HG02571 (cell line): ENCODE data around the gene METTL14.

Source experiments
- ATAC-seq: cut with Tn5 transposase; IDR thresholded peaks from one replicate; pipeline ENCODE4 v1.9.1; 2021; ENCODE audit warnings: mild to moderate bottlenecking, moderate library complexity; ENCODE audit not compliant: unreplicated experiment

Gene METTL14

DNA sequence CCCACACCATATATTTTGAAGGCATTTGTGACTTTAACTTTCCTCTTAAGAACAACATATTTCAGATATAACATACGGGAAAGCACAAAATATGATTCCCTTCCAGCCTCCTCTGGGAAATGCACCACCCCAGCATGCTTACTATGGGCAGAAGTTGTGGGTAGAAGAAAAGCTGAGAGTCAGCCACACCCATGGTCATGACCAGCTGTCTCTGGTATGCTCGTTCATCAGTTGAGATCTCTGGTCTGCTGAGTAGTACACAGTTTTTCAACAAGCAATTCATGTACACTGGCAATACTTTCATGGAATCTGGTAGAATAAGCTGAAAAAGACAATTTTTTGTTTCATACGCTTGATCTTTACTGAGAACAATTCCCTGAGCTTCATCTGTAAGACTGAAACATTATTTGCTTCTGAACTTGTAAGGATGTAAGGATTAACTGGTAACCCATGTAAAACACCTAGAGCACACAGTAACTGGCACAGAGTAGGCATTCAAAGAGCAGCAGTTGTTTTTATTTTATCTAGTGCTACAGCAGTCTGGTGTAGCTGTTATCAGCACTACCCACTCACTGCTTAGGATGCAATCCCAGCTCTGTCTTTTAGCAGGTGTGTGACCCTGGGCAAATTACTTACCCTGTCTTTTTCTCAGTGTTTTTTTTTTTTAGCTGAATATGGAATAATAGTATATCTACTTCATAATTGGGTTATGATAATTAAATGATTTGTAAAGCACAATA, 47.6 kb downstream of the METTL14 start:
- no peak for ATAC-seq

DNA sequence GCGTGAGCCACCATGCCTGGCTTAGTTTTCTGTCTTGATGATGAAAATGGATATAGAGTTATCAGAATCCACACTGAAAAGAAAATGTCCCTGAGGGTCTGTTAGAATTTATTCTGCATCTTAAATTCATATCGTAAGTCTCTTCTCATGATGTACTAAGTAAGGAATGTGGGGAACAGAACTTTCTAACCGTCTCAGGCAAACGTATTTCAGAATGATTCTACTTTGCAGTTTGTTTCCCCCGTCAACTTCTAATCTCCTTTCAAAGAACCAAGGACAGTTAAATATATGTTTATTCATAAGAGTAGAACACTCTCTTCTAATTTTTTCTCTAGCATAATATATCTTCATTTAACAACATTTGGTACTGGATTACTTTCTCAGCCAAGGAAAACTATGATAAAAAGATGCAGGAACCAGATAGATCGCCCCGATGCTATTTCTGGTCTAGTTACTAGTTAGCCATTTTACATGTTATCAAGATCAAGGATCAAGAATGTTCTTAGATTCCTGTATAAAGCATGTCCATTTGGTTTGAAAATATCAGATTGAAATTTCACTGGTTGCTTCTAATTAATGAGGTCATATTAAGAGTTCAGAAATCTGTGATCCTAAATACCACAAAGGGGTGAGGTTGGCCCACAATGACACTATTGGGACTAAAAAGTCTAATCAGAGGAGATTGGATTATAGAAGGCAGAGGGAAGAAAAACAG, 49.5 kb downstream of the METTL14 start:
- no peak for ATAC-seq

DNA sequence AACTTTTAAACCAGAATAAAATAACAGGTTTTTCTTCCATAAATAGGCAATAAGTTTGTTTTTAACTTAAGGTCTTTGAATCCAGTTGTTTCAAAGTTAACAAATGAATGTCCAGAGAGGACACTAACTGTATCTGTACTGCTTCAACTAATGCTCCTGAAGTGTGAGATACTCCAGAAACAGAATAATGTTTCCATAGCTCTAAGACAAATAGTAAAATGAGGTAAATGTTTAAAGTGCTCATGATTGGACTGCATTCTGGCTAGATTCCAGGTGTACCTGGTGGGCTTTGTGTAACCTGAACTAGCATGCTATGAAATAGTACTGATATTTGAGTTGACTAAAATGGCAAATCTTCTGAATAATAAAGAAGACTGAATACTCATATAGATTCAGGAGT, 51.7 kb downstream of the METTL14 start:
- ATAC-seq, result no peak

DNA sequence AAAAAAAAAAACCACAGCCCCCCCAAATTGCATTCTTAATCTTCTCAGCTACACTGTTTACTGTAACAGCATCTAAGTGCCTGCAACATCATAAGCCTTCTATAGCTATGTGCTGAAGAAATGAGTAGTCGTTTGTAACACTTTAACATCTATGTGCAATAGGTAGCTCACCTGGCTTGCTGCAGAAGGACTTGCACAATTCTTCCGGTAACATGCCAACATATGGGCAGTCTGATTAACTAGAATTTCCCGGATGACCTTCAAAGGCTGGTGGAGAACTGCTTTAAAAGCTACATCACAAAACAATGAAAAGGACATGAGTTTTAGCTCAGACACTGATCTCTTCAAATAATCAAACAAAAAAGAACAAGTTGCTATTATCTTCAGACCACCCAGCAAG, 52.9 kb downstream of the METTL14 start:
- no peak for ATAC-seq

DNA sequence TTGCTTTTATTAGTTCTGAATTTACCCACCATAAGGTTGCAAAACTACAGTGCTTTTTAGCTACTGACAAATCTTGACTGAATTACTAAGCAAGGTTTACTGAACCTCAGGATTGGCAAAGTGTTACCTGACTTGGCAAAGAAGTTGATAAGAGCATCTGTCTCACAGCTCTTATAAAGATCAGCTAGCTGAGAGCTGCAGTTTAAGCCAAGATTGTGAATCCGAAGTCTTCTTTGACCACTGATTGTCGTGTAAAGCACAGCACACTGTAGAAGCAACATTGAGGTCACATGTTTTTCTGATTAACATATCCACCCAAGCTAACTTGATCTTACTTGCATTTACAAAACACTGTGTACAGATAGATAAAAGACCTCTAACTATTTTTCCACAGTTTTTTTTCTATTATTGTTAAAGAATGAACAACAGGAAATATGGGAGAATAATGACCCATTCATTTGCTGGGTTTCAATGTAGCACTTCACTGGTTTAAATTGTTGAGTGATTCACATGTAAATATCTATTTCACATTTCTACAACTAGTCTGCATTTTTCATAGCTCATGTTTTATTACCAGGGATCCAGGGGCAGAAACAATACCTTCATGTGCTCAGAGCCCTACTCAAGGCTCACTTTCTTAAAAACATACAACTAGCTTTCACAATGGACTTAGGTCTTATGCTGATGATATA, 54.0 kb downstream of the METTL14 start:
- ATAC-seq, result no peak

DNA sequence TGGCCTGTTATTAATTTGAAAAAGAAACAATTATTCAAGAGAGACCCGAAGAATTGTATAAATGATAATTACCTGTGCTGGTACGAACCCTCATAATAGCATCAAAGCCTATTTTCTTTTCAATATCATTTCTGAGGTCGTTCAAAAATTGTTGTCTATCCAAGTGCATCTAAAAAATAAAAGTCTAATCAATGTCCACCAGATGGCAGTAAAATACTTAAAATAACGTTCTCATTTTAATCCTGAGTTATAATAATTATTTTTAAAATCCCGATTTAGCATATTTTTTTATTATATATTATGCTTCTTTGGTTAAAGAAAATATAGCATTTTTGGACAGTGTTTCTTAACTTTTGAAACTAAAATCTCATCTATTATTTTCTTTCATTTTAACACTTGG, 55.7 kb downstream of the METTL14 start:
- no peak for ATAC-seq

DNA sequence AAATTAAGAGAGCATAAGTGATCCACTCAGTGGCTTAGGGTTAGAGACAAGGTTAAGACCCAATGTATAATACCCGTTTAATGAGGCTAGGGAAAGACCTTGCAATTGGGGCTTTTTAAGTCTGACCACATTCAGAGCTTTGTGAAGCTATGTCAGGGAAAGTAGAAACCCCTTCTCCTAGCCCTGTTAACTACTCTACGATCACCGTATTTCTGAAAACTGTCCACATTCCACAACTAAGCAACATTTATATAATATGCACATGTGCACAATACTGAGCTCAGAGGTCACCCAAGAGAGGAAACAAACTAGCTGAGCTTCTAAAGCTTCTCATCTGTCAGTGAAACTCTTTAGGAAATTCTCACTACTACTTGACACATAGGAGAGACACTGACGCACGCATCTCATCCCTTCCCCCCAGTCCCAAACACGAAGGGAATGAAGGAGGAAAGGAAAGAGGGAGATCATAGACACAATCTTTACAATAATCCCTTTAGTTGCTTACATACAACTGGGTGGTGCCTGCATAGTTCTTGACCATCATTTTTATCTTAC, 56.2 kb downstream of the METTL14 start:
- no peak for ATAC-seq

DNA sequence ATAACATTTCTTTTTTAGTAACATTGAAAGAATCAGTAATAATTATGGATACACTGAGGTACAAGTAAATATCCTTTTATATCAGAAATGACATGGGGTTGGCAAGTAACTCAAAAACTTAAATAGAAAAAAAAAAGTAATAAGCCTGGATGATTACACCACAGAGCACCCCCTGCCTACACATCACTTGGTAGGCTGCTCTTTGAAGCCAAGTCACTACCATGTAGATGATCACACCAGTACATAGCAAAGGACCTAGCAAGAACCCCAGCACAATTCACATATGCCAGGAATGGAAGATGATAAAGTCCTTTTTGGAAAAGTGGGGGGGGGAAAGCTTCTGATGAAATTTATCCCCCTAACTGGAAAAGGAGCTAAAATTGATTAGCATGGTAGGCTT, 56.9 kb downstream of the METTL14 start:
- no peak for ATAC-seq

DNA sequence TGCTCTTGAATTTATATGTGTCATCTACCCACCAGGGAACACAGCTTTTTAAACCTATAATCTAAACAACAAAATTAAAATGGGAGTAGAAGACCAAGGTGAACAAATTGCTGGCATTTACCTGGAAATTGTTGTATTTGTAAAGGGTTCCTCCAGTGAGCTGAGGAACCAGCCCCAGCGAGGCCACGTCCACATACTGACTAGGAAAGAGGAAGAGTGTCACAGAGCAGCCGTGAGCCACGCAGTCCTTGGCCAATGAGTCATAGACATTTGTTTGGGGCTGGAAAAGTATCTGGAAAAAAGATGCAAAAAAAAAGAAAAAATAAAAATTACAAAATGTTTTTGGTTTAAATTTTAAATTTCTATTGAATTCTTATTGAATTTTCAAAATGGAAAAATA, 58.7 kb downstream of the METTL14 start:
- ATAC-seq, result no peak

DNA sequence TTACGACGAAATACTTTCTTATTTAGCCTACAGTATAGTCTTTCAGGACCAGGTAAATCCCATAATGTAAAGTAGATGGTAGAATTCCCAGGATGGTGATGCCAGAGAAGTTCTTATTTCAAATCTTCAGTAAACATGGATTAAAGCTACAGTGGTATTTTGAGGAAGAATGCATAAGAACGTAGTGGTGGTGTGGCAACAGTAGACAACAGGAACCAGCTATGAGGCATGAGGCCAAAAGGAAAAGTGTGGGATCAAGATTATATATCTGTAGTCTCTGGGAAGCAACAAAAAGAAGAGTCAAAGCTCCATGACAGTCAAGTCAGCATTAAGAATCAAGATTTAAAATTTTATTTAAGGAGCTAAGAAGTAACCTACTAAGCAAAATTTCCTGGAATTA, 60.2 kb downstream of the METTL14 start:
- ATAC-seq, result no peak

DNA sequence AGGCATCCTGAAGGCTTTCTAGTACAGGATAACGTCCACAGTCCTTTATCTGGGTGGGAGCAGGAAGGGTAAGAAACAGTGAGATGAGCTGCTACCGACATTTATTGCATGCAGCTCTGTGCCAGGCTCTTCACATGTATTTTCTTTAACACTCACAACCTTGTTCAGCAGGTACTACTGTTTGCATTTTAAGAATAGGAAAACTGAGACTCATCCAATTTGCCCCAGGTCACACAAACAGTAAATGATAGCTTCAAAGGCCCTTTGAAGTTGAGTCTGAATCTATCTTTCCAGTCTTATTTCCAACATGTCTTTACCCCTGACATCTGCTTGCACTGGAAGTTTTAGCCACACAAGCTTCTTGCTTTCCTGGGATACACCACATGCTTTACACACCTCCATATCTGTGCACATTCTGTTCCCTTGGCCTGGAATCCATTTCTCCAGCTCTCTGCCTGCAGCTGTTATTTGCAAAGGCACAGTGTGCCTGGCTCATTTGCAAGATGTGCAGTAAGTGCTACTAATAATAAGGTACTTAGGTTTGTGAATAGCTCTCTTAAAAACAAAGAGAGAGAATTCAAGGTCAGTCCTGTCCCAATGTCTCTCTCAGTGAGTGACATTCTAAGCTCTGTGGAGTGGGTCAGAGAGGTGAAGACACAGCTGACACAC, 61.2 kb downstream of the METTL14 start:
- ATAC-seq, result no peak

DNA sequence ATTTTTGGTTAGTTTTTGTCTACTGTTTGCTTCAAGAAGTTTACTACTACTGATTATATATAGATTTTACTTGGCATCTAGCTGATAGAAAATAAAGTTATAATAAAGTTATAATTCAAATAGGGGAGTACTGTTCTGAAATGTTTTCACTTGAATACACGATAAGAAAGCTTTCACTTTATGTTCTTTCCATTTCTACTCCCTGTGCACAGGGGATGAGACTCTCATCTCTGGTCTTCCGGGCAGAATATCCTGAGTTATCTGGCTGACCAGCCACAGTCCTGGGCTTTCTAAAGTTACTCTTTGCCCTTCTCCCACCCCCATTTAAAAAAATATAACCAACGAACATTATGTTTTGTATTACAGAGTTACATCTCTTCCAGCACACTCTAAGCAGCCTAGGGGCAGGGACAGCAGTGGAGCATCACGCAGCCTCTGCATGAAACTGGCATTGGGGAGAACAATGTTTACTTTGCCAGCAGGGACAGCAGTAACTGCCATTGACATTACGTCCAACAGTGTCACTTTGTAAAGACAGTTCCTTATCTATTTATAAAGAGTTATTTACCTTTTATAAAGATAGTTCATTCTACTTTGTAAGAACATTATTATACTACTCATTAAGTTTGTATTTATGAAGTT, 64.3 kb downstream of the METTL14 start:
- ATAC-seq, result no peak

DNA sequence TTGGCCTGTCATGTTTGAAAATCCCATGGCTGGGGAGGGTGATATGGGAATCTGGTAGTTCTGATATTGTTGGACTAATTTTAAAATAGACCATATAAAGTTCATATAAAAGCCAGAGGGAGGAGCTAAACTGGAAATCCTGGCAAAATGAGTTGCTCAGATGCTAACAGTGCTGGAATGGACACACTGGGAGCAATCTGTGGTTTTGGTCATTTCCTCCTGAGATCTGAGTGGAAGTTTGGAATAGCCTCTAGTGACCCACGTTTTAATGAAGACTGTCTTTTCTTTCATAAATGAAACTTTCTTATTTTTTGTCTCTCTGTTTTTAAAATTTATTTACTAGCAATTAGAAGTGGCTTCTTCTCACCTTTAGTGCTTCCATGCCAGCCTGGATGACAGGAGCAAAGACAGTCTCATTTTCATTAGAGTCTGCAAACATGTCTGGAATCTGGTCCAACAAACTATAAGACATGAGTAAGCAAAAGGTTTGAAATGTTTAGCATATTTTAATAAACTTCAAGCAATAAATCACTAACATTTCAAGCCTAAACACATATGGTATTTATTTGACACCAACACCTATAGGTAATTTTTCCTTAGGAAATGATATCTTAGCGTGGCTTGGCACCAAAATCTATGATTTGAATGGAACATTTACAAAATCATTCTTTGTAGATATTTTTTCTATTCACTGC, 66.6 kb downstream of the METTL14 start:
- no peak for ATAC-seq

DNA sequence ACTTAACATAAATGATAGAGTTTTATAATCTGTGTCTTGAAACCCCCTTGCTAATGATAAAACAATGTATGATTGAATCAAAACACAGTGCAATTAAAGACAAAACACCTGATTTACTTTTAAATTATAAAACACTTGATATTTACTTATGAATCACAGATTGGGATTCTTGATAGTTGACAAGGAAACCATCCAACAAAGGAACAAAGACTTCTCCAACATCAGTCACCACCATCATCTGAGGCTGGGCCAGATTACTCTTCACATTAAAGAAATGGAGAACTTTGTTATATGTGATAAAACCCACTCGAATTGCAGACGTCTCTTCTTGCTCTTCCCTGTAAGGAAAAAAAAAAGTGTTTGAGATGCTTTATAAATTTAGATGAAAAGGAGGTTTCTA, 67.4 kb downstream of the METTL14 start:
- no peak for ATAC-seq

DNA sequence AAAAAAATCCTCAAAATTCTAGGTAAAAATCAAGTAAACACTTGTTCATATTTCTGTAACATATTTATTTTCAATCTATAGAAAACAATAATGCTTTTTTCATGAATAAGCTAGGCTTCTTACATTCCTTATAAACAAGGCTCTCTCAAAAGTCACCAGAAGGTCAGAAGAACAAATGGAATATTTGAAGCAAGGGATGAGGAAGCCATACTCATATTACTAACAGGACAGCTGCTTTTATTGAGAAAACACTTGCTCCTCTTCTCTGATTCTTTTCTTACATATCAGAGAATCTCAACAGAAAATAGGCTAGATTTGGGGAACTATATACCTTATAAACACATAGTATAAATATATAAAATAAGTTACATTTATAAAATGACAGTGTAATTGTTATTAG, 67.9 kb downstream of the METTL14 start:
- no peak for ATAC-seq

DNA sequence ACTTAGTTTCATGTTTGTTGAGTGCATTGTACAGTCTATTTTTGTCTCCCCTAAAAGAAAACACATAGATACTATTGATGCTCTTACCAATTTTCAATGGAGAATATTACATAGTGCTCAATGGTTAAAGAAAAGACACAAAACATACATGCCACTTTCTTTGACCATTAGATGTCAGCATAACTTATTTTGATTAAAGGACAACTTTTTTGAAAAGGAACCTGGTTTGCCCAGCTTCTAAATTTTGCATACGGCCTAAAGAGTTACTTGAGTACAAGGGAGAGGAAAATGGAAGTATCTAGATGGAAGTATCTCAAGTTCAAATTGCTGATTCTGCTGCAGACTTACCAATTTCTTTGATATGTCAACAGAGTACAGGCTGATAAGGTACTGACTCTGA, 68.5 kb downstream of the METTL14 start:
- ATAC-seq, result no peak

DNA sequence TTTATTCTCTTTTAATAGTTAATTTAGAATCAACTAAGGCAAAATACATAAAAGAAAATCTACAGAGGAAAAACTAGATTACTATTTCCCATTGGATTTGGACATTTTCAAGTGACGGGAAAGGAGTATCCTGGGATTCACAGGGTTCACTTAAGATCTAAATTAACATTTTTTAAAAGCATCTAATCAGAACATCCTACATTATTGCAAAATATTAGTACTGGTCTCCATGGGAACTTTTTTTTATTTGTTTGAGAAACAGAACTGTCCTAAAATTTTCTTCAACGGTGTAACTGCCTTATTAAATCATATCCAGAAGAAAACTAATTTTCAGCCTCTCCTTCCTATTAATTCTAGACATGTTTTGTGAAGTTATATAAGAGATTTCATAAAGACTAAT, 69.7 kb downstream of the METTL14 start:
- ATAC-seq, result no peak

DNA sequence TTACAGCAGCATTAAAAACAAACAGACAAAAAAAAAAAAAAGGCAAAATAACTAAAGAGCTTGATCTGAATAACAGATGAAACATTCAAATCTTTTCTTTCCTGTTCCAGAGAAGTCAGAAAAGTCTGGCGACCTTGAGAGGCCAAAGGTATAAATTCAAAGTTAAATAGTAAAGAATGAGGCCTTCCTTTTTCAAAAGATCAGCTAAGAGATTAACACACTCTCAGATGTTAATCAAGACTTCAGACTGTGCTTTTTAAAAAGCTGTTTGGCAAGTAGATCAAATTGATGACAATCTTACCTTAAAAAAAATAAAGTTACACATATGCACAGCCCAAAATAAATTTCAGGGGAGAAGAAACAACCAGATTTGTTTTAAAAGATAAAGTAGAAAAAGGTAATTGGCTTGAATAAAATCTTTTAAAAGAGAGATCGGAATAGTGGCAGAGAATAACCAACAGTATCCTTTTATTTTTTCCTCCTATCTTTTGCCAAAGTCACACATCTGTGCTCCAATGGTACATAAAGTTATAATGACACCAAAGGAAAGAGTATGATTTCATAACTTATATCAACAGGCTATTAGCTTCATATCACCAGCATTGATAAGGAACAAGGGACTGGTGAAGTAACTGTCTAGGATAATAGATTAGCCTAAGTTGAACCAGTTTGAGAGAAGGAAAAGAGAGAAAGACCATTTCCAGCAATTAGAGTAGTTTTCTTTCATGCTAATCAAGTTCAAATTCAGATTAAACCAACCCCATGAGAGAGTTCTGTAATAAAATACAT, 70.4 kb downstream of the METTL14 start:
- ATAC-seq, result no peak

DNA sequence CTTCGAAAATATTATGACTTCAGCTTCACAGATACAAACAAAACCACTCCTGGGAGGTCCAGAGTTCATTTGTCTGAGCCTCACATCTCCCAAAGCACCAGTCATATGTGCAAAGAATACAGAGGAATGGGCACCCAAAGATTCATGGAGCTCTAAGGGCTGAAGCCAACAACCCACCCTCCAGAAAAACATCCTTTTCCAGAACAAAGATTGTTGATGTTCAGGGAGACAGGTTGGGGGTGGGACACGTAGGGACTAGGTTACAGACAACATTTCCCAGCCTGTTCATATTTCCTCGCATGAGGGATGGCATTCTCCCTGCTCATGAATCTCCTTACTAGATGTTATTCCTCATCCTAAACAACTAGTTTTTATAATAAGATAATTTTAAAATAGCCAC, 71.2 kb downstream of the METTL14 start:
- no peak for ATAC-seq
